Tibial artery (tissue), 4 donors: ENCODE data around the gene PPRC1.

Experiments
- DNase-seq, 2 donors: peaks; one replicate each; pipeline ENCODE4 v3.0.0-alpha.2; 2019
- H3K27ac ChIP-seq, 2 donors: fragments of 200-600 bp; sonication (generic) in 1 of 2; 1 replicate in 1 of 2; 2 replicates in 1 of 2; pipeline ENCODE4 v1.5.1; 2018 to 2019; ENCODE audit warnings: mild to moderate bottlenecking in 1 of 2
- H3K27me3 ChIP-seq, 2 donors: fragments of 200-600 bp; sonication (generic) in 1 of 2; one replicate each; pipeline versions ENCODE4 v1.5.1 to v1.6.0; 2016 to 2019
- H3K36me3 ChIP-seq, 3 donors: fragments of 200-600 bp; sonication (generic) in 2 of 3; one replicate each; pipeline ENCODE4 v1.5.1; 2016 to 2019; ENCODE audit warnings: mild to moderate bottlenecking in 2 of 3
- H3K4me1 ChIP-seq, 4 donors: fragments of 200-600 bp; sonication (generic) in 2 of 4; 1 replicate in 3 of 4; 2 replicates in 1 of 4; pipeline ENCODE4 v1.5.1; 2016 to 2019
- H3K4me3 ChIP-seq, 2 donors: fragments of 200-600 bp; sonication (generic) in 1 of 2; 1 replicate in 1 of 2; 2 replicates in 1 of 2; pipeline ENCODE4 v1.5.1; 2018 to 2019; ENCODE audit warnings: mild to moderate bottlenecking in 2 of 2
- H3K9me3 ChIP-seq, 3 donors: fragments of 200-600 bp; sonication (generic) in 1 of 3; one replicate each; pipeline ENCODE4 v1.5.1; 2016 to 2019
- CTCF ChIP-seq, 2 experiments: fragments of 200-600 bp in 1 of 2; fragments of 450-650 bp in 1 of 2; IDR thresholded peaks; one replicate each; pipeline ENCODE4 v1.5.1; 2017 to 2019; ENCODE audit warnings: antibody characterized with exemption in 2 of 2, mild to moderate bottlenecking in 1 of 2, moderate library complexity in 1 of 2
- intact Hi-C: fragments of 100-400 bp; cut with DNase I; formaldehyde crosslinking; loops from one replicate; pipeline ENCODE4 v1.15.0; 2023; ENCODE audit warnings: low total_unique reads

PPRC1 gene

GRCh38 chr10:102134416-102134815, 1.6 kb downstream of the PPRC1 start:
- H3K36me3 ChIP-seq, result peaks cover 19 to 20% (median 19%) of the 10 kb centered on the region in 3 donors
- H3K27ac ChIP-seq, result peak overlapping the region; percentile 90 to 94
- intact Hi-C loops, result no loop called here
- no peak for DNase-seq
- TF ChIP-seq CTCF (IDR thresholded peaks at IDR 0.05), result no peak
- no peaks in the 10 kb centered on the region for H3K27me3 ChIP-seq
- peaks cover 0 to 33% (median 22%) of the 10 kb centered on the region in 4 donors for H3K4me1 ChIP-seq
- H3K4me3 ChIP-seq, result peak overlapping the region; percentile 80 to 99
- no peaks in the 10 kb centered on the region for H3K9me3 ChIP-seq

GRCh38 chr10:102135956-102136526, 3.2 kb downstream of the PPRC1 start:
- TF ChIP-seq CTCF (IDR thresholded peaks at IDR 0.05), result no peak
- DNase-seq, result no peak
- intact Hi-C loops, result no loop called here
- H3K27ac ChIP-seq, result no peak overlapping the region
- H3K27me3 ChIP-seq, result no peaks in the 10 kb centered on the region
- peaks cover 35 to 36% (median 35%) of the 10 kb centered on the region in 3 donors for H3K36me3 ChIP-seq
- H3K4me3 ChIP-seq, result no peak overlapping the region
- peaks cover 0 to 33% (median 22%) of the 10 kb centered on the region in 4 donors for H3K4me1 ChIP-seq
- no peaks in the 10 kb centered on the region for H3K9me3 ChIP-seq

GRCh38 chr10:102139281-102140110, 6.7 kb downstream of the PPRC1 start:
- H3K36me3 ChIP-seq, result peaks cover 61 to 69% (median 65%) of the 10 kb centered on the region in 3 donors
- no peak overlapping the region for H3K27ac ChIP-seq
- no peak overlapping the region for H3K4me3 ChIP-seq
- no peak for TF ChIP-seq CTCF (IDR thresholded peaks at IDR 0.05)
- H3K4me1 ChIP-seq, result peaks cover 0 to 19% (median 15%) of the 10 kb centered on the region in 4 donors
- no peak for DNase-seq
- intact Hi-C loops, result no loop called here
- H3K9me3 ChIP-seq, result no peaks in the 10 kb centered on the region
- H3K27me3 ChIP-seq, result no peaks in the 10 kb centered on the region

- Histone ChIP-seq H3K27me3 (no peaks in the 10 kb centered on the region), H3K36me3 (peaks cover 66 to 76% (median 72%) of the 10 kb centered on the region in 3 donors), H3K4me3 (no peak overlapping the region), H3K27ac (no peak overlapping the region), H3K9me3 (no peaks in the 10 kb centered on the region), H3K4me1 (peaks cover 0 to 12% (median 8%) of the 10 kb centered on the region in 4 donors)
- intact Hi-C loops, result no loop called here
- TF ChIP-seq CTCF (IDR thresholded peaks at IDR 0.05), result no peak
- no peak for DNase-seq
Observed at GRCh38 chr10:102140218-102140617, 7.4 kb downstream of the PPRC1 start.

- Histone ChIP-seq H3K27ac (no peak overlapping the region), H3K27me3 (no peaks in the 10 kb centered on the region), H3K36me3 (peaks cover 66 to 82% (median 74%) of the 10 kb centered on the region in 3 donors), H3K9me3 (no peaks in the 10 kb centered on the region), H3K4me1 (peaks cover 0 to 4% (median under 1%) of the 10 kb centered on the region in 4 donors), H3K4me3 (no peak overlapping the region)
- no peak for TF ChIP-seq CTCF (IDR thresholded peaks at IDR 0.05)
- DNase-seq, result no peak
- intact Hi-C loops, result no loop called here
Observed at GRCh38 chr10:102140913-102141540, 8.2 kb downstream of the PPRC1 start.
